IMR-90 (cell line): ENCODE data around the gene RAPGEF2. TPM values are rescaled to one million over a fixed set of nuclear protein-coding genes. Genes with fewer than 3 reads are reported as not detected.
A peak's percentile ranks its signal among the peaks of the same experiment; 100 is the strongest.

Experiments used
- ATAC-seq: fragments of 200-7000 bp; cut with Tn5 transposase; 2 replicates; pipeline ENCODE4 v1.9.1; 2020; ENCODE audit warnings: low read depth, mild to moderate bottlenecking, moderate library complexity
- BruUV-seq: library from RNA; stranded (reverse); fragments of 400-500 nt; replicated peaks from 2 replicates; lab custom pipeline; 2021; lab: Mats Ljungman, UMichigan
- CTCF ChIA-PET: fragments of 300-600 bp; formaldehyde crosslinking; extraction: SDS; loops from one replicate; lab custom pipeline; 2021; ENCODE audit warnings: antibody characterized with exemption; lab: Yijun Ruan, JAX
- POLR2A ChIA-PET: fragments of 300-600 bp; sonication (Branson Sonifier 250); formaldehyde crosslinking; loops from one replicate; lab custom pipeline; 2022; ENCODE audit warnings: antibody characterized with exemption; ENCODE audit not compliant: unreplicated experiment; lab: Charles Lee
- DNase-seq: peaks from one replicate; pipeline ENCODE4 v3.0.0; 2013
- H2AFZ ChIP-seq: replicated peaks from 2 replicates; pipeline ENCODE3; 2013; ENCODE audit warnings: low read length, mild to moderate bottlenecking; ENCODE audit not compliant: poor library complexity
- H2AK5ac ChIP-seq: 2 replicates; pipeline ENCODE4 v1.6.1; 2013; ENCODE audit warnings: low read depth, low read length, inconsistent platforms
- H2AK9ac ChIP-seq: replicated peaks from 2 replicates; pipeline ENCODE3; 2013; ENCODE audit warnings: mild to moderate bottlenecking, low read depth, low read length, moderate library complexity; ENCODE audit not compliant: poor library complexity
- H2BK120ac ChIP-seq: 2 replicates; pipeline ENCODE4 v1.6.1; 2013; ENCODE audit warnings: low read depth, low read length, inconsistent platforms
- H2BK15ac ChIP-seq: 3 replicates; pipeline ENCODE4 v1.6.1; 2013; ENCODE audit warnings: low read depth, low read length, inconsistent platforms
- H2BK20ac ChIP-seq: 2 replicates; pipeline ENCODE4 v1.6.1; 2013; ENCODE audit warnings: low read depth, mild to moderate bottlenecking, inconsistent platforms, low read length, moderate library complexity
- H2BK5ac ChIP-seq: 2 replicates; pipeline ENCODE4 v1.6.1; 2013; ENCODE audit warnings: mild to moderate bottlenecking, low read depth, low read length, inconsistent platforms; ENCODE audit not compliant: poor library complexity, severe bottlenecking
- H3K14ac ChIP-seq: replicated peaks from 2 replicates; pipeline ENCODE4 v1.6.1; 2013; ENCODE audit warnings: low read depth, low read length, inconsistent platforms
- H3K18ac ChIP-seq: 2 replicates; pipeline ENCODE4 v1.6.1; 2013; ENCODE audit warnings: low read depth, low read length, control low read depth
- H3K23ac ChIP-seq: 2 replicates; pipeline ENCODE4 v1.6.1; 2013; ENCODE audit warnings: low read depth, low read length, inconsistent platforms
- H3K27ac ChIP-seq: 2 replicates; pipeline ENCODE4 v1.5.1; 2013; ENCODE audit warnings: mild to moderate bottlenecking, control low read depth, low read length; ENCODE audit not compliant: insufficient read depth
- H3K27me3 ChIP-seq: 2 replicates; pipeline ENCODE4 v1.6.1; 2013; ENCODE audit warnings: low read length; ENCODE audit not compliant: control insufficient read depth, insufficient read depth
- H3K36me3 ChIP-seq: 2 replicates; pipeline ENCODE4 v1.6.1; 2013; ENCODE audit warnings: low read length, mixed read lengths; ENCODE audit not compliant: control insufficient read depth, insufficient read depth
- H3K4ac ChIP-seq: 2 replicates; pipeline ENCODE4 v1.6.1; 2013; ENCODE audit warnings: low read depth, low read length, inconsistent platforms
- H3K4me1 ChIP-seq: 2 replicates; pipeline ENCODE4 v1.6.1; 2013; ENCODE audit warnings: low read length, mixed read lengths; ENCODE audit not compliant: control insufficient read depth, insufficient read depth
- H3K4me2 ChIP-seq: 2 replicates; pipeline ENCODE4 v1.6.1; 2013; ENCODE audit warnings: low read depth, mild to moderate bottlenecking, control low read depth, low read length, moderate library complexity
- H3K4me3 ChIP-seq: 2 replicates; pipeline ENCODE4 v1.5.1; 2013; ENCODE audit warnings: low read depth, mild to moderate bottlenecking, control low read depth, low read length, moderate library complexity; ENCODE audit not compliant: insufficient read depth
- H3K56ac ChIP-seq: 2 replicates; pipeline ENCODE4 v1.6.1; 2013; ENCODE audit warnings: low read length, inconsistent platforms; ENCODE audit not compliant: insufficient read depth; ENCODE audit errors: extremely low read depth
- H3K79me1 ChIP-seq, 2 experiments: 2 replicates each; pipeline ENCODE4 v1.6.1; 2013; ENCODE audit warnings: low read length in 2 of 2, inconsistent platforms in 1 of 2, low read depth in 1 of 2
- H3K9ac ChIP-seq: 2 replicates; pipeline ENCODE4 v1.6.1; 2013; ENCODE audit warnings: low read depth, low read length, control low read depth
- H3K9me1 ChIP-seq: 2 replicates; pipeline ENCODE4 v1.6.1; 2013; ENCODE audit warnings: low read length, inconsistent platforms; ENCODE audit not compliant: insufficient read depth
- H3K9me3 ChIP-seq: 2 replicates; pipeline ENCODE4 v1.6.1; 2013; ENCODE audit warnings: low read length; ENCODE audit not compliant: control insufficient read depth, insufficient read depth
- H4K20me1 ChIP-seq: 2 replicates; pipeline ENCODE4 v1.6.1; 2013; ENCODE audit warnings: low read length, inconsistent platforms; ENCODE audit not compliant: insufficient read depth
- H4K5ac ChIP-seq: 2 replicates; pipeline ENCODE4 v1.6.1; 2013; ENCODE audit warnings: mild to moderate bottlenecking, low read depth, low read length, control low read depth
- H4K8ac ChIP-seq, 2 experiments: 2 replicates each; pipeline ENCODE4 v1.6.1; 2013; ENCODE audit warnings: low read depth in 2 of 2, low read length in 2 of 2, control low read depth in 1 of 2, inconsistent platforms in 1 of 2
- H4K91ac ChIP-seq: 2 replicates; pipeline ENCODE4 v1.6.1; 2013; ENCODE audit warnings: low read depth, low read length, inconsistent platforms; ENCODE audit not compliant: insufficient read depth
- BHLHE40 ChIP-seq: fragments of 150-350 bp; IDR thresholded peaks from 2 replicates; pipeline ENCODE4 v1.6.1; 2016; ENCODE audit warnings: mild to moderate bottlenecking, low read depth, low read length
- CEBPB ChIP-seq: IDR thresholded peaks from 2 replicates; pipeline ENCODE4 v1.6.1; 2012; ENCODE audit warnings: low read depth, low read length, improper control_type of control experiment
- CHD1 ChIP-seq: IDR thresholded peaks from 2 replicates; pipeline ENCODE4 v1.6.1; 2012; ENCODE audit warnings: low read depth, low read length, improper control_type of control experiment
- MAFK ChIP-seq: IDR thresholded peaks from 2 replicates; pipeline ENCODE4 v1.6.1; 2012; ENCODE audit warnings: low read depth, low read length, improper control_type of control experiment
- MAZ ChIP-seq: IDR thresholded peaks from 2 replicates; pipeline ENCODE4 v1.6.1; 2012; ENCODE audit warnings: low read depth, mild to moderate bottlenecking, low read length, improper control_type of control experiment, moderate library complexity, borderline replicate concordance
- MXI1 ChIP-seq: IDR thresholded peaks from 2 replicates; pipeline ENCODE4 v1.6.1; 2012; ENCODE audit warnings: low read depth, mild to moderate bottlenecking, low read length, moderate library complexity, borderline replicate concordance
- POLR2A ChIP-seq: IDR thresholded peaks from 2 replicates; pipeline ENCODE4 v1.6.1; 2012; ENCODE audit warnings: mild to moderate bottlenecking, low read depth, low read length
- RCOR1 ChIP-seq: IDR thresholded peaks from 2 replicates; pipeline ENCODE4 v1.6.1; 2012; ENCODE audit warnings: mild to moderate bottlenecking, low read length, improper control_type of control experiment; ENCODE audit not compliant: insufficient replicate concordance
- RFX5 ChIP-seq: IDR thresholded peaks from 2 replicates; pipeline ENCODE4 v1.8.0; 2012; ENCODE audit warnings: low read depth, mild to moderate bottlenecking, low read length, moderate library complexity
- SMC3 ChIP-seq: fragments of 150-350 bp; IDR thresholded peaks from 2 replicates; pipeline ENCODE4 v1.6.1; 2016; ENCODE audit warnings: low read depth, mild to moderate bottlenecking, antibody characterized with exemption, low read length, moderate library complexity
- WGBS, 2 experiments: methylation state at CpG; one replicate each; pipeline versions ENCODE4 v1.1.5 to v1.1.7; 2013; ENCODE audit warnings: missing lambda C conversion rate in 2 of 2; ENCODE audit not compliant: insufficient read length in 1 of 2; ENCODE audit errors: extremely low coverage in 2 of 2; 5-methylcytosine and 5-hydroxymethylcytosine counted together
- dilution Hi-C: fragments of 300-500 bp; cut with HindIII; formaldehyde crosslinking; loops from one replicate; pipeline ENCODE4 v1.14.3; 2018; ENCODE audit warnings: low sequenced_read_pairs; ENCODE audit not compliant: unreplicated experiment
- in situ Hi-C: fragments of 300-500 bp; cut with MboI; formaldehyde crosslinking; loops from 3 replicates; pipeline ENCODE4 v1.14.3; 2019; ENCODE audit warnings: low sequenced_read_pairs, inconsistent platforms, mixed read lengths
- intact Hi-C: fragments of 100-400 bp; cut with micrococcal nuclease; formaldehyde crosslinking; loops from 2 replicates; pipeline ENCODE4 v1.10.0; 2022
- polyA plus RNA-seq, 3 experiments: library from polyadenylated mRNA; depleted of rRNA; stranded (reverse); fragments of >200 nt; gene quantifications; 2 replicates each; pipeline ENCODE4 v1.2.3, GENCODE V29; 2012; ENCODE audit warnings: low replicate concordance in 1 of 3
- total RNA-seq: library from RNA; depleted of rRNA; stranded (reverse); fragments of >200 nt; gene quantifications from 2 replicates; pipeline ENCODE4 v1.2.3, GENCODE V29; 2012
- TF ChIP-seq, protein P1 (sequence below): conservative IDR thresholded peaks from 2 replicates; pipeline ENCODE4 v1.5.1; 2012; ENCODE audit warnings: mild to moderate bottlenecking, low read depth, low read length, improper control_type of control experiment
- TF ChIP-seq, protein P2 (sequence below): fragments of 150-350 bp; IDR thresholded peaks from 2 replicates; pipeline ENCODE4 v1.6.1; 2016; ENCODE audit warnings: low read depth, mild to moderate bottlenecking, low read length, moderate library complexity, borderline replicate concordance
- TF ChIP-seq, protein P3 (sequence below): fragments of 150-350 bp; IDR thresholded peaks from 2 replicates; pipeline ENCODE4 v1.6.1; 2017; ENCODE audit warnings: mild to moderate bottlenecking, antibody characterized with exemption, low read length, low read depth

Gene RAPGEF2
- total and polyA plus RNA-seq, 2 of the 4 experiments (the other 2 are of a cell fraction) = 27.6 to 109 TPM

DNA sequence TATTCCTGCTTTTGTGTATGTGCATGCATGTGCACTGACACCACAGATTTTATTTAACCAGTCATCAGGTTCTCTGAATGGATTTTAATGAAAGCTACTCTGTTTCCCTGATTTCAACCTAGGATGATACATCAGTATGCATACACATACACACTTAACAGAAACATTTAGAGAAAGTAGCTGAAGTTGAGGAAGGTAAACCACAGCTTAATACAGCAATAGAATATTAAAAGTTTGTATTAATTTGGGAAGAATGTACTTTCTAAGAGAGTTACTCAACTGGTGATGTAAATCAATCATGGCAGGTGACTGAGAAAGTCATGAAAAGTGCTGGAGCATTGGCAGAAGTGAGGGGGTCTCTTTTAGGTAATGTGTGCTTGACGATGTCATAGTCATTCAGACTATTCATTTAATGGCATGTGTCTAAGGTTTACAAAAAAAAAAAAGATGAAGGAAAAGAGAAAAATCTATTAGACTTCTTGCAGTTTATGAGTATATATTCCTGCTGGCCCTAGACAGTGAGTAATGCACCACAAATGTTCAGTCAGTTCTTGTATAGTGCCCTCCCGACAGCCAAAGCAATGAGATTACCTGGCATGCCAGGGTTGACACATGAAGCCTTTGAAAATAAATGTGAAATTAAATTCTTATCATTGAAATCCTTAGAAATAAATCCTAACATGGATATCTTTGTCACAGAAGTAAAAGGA lies 187.6 kb downstream of the RAPGEF2 start:
- Histone ChIP-seq H3K56ac (no peak overlapping the region), H2AK9ac (no peak overlapping the region), H2BK20ac (no peak overlapping the region), H4K91ac (no peak overlapping the region; the same call in 1 of the 2 replicates), H3K36me3 (no peaks in the 10 kb centered on the region; the same call in 1 of the 2 replicates), H3K4me3 (no peak overlapping the region), H4K20me1 (peaks cover 6% of the 10 kb centered on the region; the same call in 1 of the 2 replicates), H2BK120ac (no peak overlapping the region), H3K27me3 (no peaks in the 10 kb centered on the region), H3K9me3 (no peaks in the 10 kb centered on the region), H3K4ac (no peak overlapping the region), H4K5ac (no peak overlapping the region), H3K23ac (no peak overlapping the region), H3K79me1 (peaks cover 37 to 57% of the 10 kb centered on the region in 2 experiments), H3K4me2 (no peak overlapping the region; the same call in 1 of the 2 replicates), H3K18ac (no peak overlapping the region), H4K8ac (no peak overlapping the region), H3K27ac (no peak overlapping the region), H3K14ac (no peak overlapping the region), H2AK5ac (no peak overlapping the region), H3K9ac (no peak overlapping the region), H3K4me1 (peaks cover 17% of the 10 kb centered on the region), H2BK5ac (peak overlapping the region; percentile 69), H3K9me1 (peaks cover 9% of the 10 kb centered on the region), H2AFZ (no peak overlapping the region), H2BK15ac (no peak overlapping the region)
- POLR2A ChIA-PET = no interaction called here
- dilution Hi-C loops (no loop called here), intact Hi-C loops (no loop called here), in situ Hi-C loops (no loop called here)
- no TSS peak for BruUV-seq
- ATAC-seq (0 out of 2 replicates have a peak, but pooled peaks have one; percentile 24), DNase-seq (peak; percentile 34)
- no peak for TF ChIP-seq RCOR1
- TF ChIP-seq RFX5 = no peak
- no peak for TF ChIP-seq MAFK
- no peak for TF ChIP-seq CHD1
- TF ChIP-seq CEBPB = no peak
- TF ChIP-seq SMC3 = no peak
- TF ChIP-seq, protein P1, sequence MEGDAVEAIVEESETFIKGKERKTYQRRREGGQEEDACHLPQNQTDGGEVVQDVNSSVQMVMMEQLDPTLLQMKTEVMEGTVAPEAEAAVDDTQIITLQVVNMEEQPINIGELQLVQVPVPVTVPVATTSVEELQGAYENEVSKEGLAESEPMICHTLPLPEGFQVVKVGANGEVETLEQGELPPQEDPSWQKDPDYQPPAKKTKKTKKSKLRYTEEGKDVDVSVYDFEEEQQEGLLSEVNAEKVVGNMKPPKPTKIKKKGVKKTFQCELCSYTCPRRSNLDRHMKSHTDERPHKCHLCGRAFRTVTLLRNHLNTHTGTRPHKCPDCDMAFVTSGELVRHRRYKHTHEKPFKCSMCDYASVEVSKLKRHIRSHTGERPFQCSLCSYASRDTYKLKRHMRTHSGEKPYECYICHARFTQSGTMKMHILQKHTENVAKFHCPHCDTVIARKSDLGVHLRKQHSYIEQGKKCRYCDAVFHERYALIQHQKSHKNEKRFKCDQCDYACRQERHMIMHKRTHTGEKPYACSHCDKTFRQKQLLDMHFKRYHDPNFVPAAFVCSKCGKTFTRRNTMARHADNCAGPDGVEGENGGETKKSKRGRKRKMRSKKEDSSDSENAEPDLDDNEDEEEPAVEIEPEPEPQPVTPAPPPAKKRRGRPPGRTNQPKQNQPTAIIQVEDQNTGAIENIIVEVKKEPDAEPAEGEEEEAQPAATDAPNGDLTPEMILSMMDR = no peak
- TF ChIP-seq, protein P2, sequence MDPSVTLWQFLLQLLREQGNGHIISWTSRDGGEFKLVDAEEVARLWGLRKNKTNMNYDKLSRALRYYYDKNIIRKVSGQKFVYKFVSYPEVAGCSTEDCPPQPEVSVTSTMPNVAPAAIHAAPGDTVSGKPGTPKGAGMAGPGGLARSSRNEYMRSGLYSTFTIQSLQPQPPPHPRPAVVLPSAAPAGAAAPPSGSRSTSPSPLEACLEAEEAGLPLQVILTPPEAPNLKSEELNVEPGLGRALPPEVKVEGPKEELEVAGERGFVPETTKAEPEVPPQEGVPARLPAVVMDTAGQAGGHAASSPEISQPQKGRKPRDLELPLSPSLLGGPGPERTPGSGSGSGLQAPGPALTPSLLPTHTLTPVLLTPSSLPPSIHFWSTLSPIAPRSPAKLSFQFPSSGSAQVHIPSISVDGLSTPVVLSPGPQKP = no peak
- TF ChIP-seq, protein P3, sequence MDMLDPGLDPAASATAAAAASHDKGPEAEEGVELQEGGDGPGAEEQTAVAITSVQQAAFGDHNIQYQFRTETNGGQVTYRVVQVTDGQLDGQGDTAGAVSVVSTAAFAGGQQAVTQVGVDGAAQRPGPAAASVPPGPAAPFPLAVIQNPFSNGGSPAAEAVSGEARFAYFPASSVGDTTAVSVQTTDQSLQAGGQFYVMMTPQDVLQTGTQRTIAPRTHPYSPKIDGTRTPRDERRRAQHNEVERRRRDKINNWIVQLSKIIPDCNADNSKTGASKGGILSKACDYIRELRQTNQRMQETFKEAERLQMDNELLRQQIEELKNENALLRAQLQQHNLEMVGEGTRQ = no peak
- no peak for TF ChIP-seq BHLHE40
- TF ChIP-seq MXI1 = no peak
- no peak for TF ChIP-seq MAZ
- no peak for TF ChIP-seq POLR2A
- WGBS, 2 experiments = no CpG with 5 or more reads among the region's 2 CpGs
- CTCF ChIA-PET = no interaction called here
